Measurements from ENCODE around the gene GARNL3. TPM values are rescaled to one million over a fixed set of nuclear protein-coding genes. Genes with fewer than 3 reads are reported as not detected.
A peak's percentile ranks its signal among the peaks of the same experiment; 100 is the strongest.

Gene GARNL3
- total RNA-seq, 1 donor from 2014 or later, result 7.8 TPM

GRCh38 chr9:127305838-127306226 lies 41.3 kb downstream of the GARNL3 start:
- Histone ChIP-seq H3K27ac (no peak overlapping the region), H3K9me3 (no peaks in the 10 kb centered on the region), H3K27me3 (ENCODE audit: low read depth) (no peaks in the 10 kb centered on the region), H3K4me1 (peaks cover 18% of the 10 kb centered on the region), H3K4me3 (no peak overlapping the region), H3K36me3 (no peaks in the 10 kb centered on the region)
- intact Hi-C loops (cut with DNase I), result no loop called here
- ATAC-seq (no peak), DNase-seq (no peak)
- TF ChIP-seq CTCF (IDR thresholded peaks at IDR 0.05), result no peak

GRCh38 chr9:127307802-127308201 lies 43.2 kb downstream of the GARNL3 start:
- peaks cover 31% of the 10 kb centered on the region for H3K4me1 ChIP-seq
- no peaks in the 10 kb centered on the region for H3K27me3 ChIP-seq (ENCODE audit: low read depth)
- DNase-seq, result no peak
- no peak for TF ChIP-seq CTCF (IDR thresholded peaks at IDR 0.05)
- no peak overlapping the region for H3K4me3 ChIP-seq
- ATAC-seq, result no peak
- intact Hi-C loops (cut with DNase I), result no loop called here
- H3K9me3 ChIP-seq, result no peaks in the 10 kb centered on the region
- no peak overlapping the region for H3K27ac ChIP-seq
- H3K36me3 ChIP-seq, result no peaks in the 10 kb centered on the region

- Histone ChIP-seq H3K4me1 (peaks cover 31% of the 10 kb centered on the region), H3K9me3 (no peaks in the 10 kb centered on the region), H3K27me3 (ENCODE audit: low read depth) (no peaks in the 10 kb centered on the region), H3K36me3 (no peaks in the 10 kb centered on the region), H3K27ac (no peak overlapping the region), H3K4me3 (no peak overlapping the region)
- intact Hi-C loops (cut with DNase I), result no loop called here
- no peak for TF ChIP-seq CTCF (IDR thresholded peaks at IDR 0.05)
- ATAC-seq (peak in 1 of 2 donors; percentile 20), DNase-seq (no peak)
Measured at GRCh38 chr9:127308652-127309434, 44.3 kb downstream of the GARNL3 start.

- Histone ChIP-seq H3K36me3 (no peaks in the 10 kb centered on the region), H3K9me3 (no peaks in the 10 kb centered on the region), H3K4me1 (peaks cover 31% of the 10 kb centered on the region), H3K4me3 (no peak overlapping the region), H3K27ac (no peak overlapping the region), H3K27me3 (ENCODE audit: low read depth) (no peaks in the 10 kb centered on the region)
- no peak for TF ChIP-seq CTCF (IDR thresholded peaks at IDR 0.05)
- ATAC-seq, result no peak
- intact Hi-C loops (cut with DNase I), result no loop called here
- no peak for DNase-seq
Measured at GRCh38 chr9:127309715-127310114, 45.1 kb downstream of the GARNL3 start.

GRCh38 chr9:127311239-127311741 lies 46.7 kb downstream of the GARNL3 start:
- no peaks in the 10 kb centered on the region for H3K9me3 ChIP-seq
- peaks cover 31% of the 10 kb centered on the region for H3K4me1 ChIP-seq
- no peaks in the 10 kb centered on the region for H3K36me3 ChIP-seq
- TF ChIP-seq CTCF (IDR thresholded peaks at IDR 0.05), result peak; percentile 54
- intact Hi-C loops (cut with DNase I), result no loop called here
- H3K27ac ChIP-seq, result peak overlapping the region; percentile 44
- ATAC-seq, result peak; percentile 84 to 93
- no peak for DNase-seq
- H3K27me3 ChIP-seq (ENCODE audit: low read depth), result no peaks in the 10 kb centered on the region
- H3K4me3 ChIP-seq, result no peak overlapping the region

Data from lower lobe of right lung (tissue), 2 donors.